GM12878 (cell line): ENCODE data around the gene ZNF334. TPM values are rescaled to one million over a fixed set of nuclear protein-coding genes. Genes with fewer than 3 reads are reported as not detected.

ENCODE experiments used
- ATAC-seq: fragments of 200-7000 bp; cut with Tn5 transposase; 3 replicates; pipeline ENCODE4 v1.9.1; 2020; ENCODE audit warnings: mild to moderate bottlenecking, moderate library complexity
- BruUV-seq: library from RNA; stranded (reverse); fragments of 400-500 nt; replicated peaks from 2 replicates; lab custom pipeline; 2021; lab: Mats Ljungman, UMichigan
- CTCF ChIA-PET: fragments of 300-600 bp; sonication (Branson Sonifier 250); formaldehyde crosslinking; extraction: SDS; loops from one replicate; lab custom pipeline; 2021; ENCODE audit warnings: inconsistent platforms; lab: Yijun Ruan, JAX
- POLR2A ChIA-PET: fragments of 350-600 bp; formaldehyde crosslinking; extraction: SDS; loops from one replicate; lab custom pipeline; 2021; ENCODE audit warnings: inconsistent platforms; lab: Charles Lee
- RAD21 ChIA-PET: fragments of 300-600 bp; sonication (Branson Sonifier 250); formaldehyde crosslinking; loops from one replicate; lab custom pipeline; 2023; ENCODE audit warnings: antibody characterized with exemption; ENCODE audit not compliant: unreplicated experiment; lab: Charles Lee
- SMC1A ChIA-PET: fragments of 300-600 bp; sonication (Branson Sonifier 250); formaldehyde crosslinking; loops from one replicate; lab custom pipeline; 2023; ENCODE audit not compliant: unreplicated experiment, uncharacterized antibody; lab: Charles Lee
- DNase-seq: peaks from one replicate; pipeline ENCODE4 v3.0.0-alpha.2; 2011; ENCODE audit warnings: low read depth, low spot score
- FAIRE-seq: peaks from 3 replicates; lab custom pipeline; 2011; peaks lifted over from hg19 to GRCh38; lab: Jason Lieb, UNC
- H2AFZ ChIP-seq: 2 replicates; pipeline ENCODE4 v1.6.0; 2011; ENCODE audit warnings: low read depth, low read length, control low read depth; ENCODE audit not compliant: control insufficient read depth
- H3K27ac ChIP-seq: 2 replicates; pipeline ENCODE4 v1.5.1; 2011; ENCODE audit warnings: control low read depth; ENCODE audit not compliant: control insufficient read depth, insufficient read depth
- H3K27me3 ChIP-seq, 2 experiments: replicated peaks in 1 of 2; 2 replicates each; pipeline versions ENCODE4 v1.6.0 to v1.6.1; 2011; ENCODE audit warnings: low read length in 1 of 2; ENCODE audit not compliant: control insufficient read depth in 2 of 2, insufficient read depth in 2 of 2
- H3K36me3 ChIP-seq, 2 experiments: 2 replicates each; pipeline ENCODE4 v1.5.1; 2011; ENCODE audit warnings: low read length in 1 of 2; ENCODE audit not compliant: control insufficient read depth in 2 of 2, insufficient read depth in 2 of 2
- H3K4me1 ChIP-seq: 2 replicates; pipeline ENCODE4 v1.6.1; 2011; ENCODE audit warnings: mild to moderate bottlenecking, low read length, moderate library complexity, mixed read lengths; ENCODE audit not compliant: control insufficient read depth, insufficient read depth
- H3K4me2 ChIP-seq: 2 replicates; pipeline ENCODE4 v1.6.0; 2011; ENCODE audit warnings: control low read depth; ENCODE audit not compliant: control insufficient read depth, insufficient read depth
- H3K4me3 ChIP-seq: fragments of 200-600 bp; sonication (generic); 2 replicates; pipeline ENCODE4 v1.5.1; 2016
- H3K79me2 ChIP-seq: 2 replicates; pipeline ENCODE4 v1.6.0; 2011; ENCODE audit warnings: low read length; ENCODE audit not compliant: control insufficient read depth, insufficient read depth
- H3K9ac ChIP-seq: 2 replicates; pipeline ENCODE4 v1.8.0; 2011; ENCODE audit warnings: low read length, control low read depth, mixed read lengths; ENCODE audit not compliant: control insufficient read depth, insufficient read depth
- H3K9me3 ChIP-seq: replicated peaks from 3 replicates; pipeline ENCODE4 v1.5.1; 2011; ENCODE audit warnings: mild to moderate bottlenecking, low read length; ENCODE audit not compliant: control insufficient read depth, insufficient read depth
- H4K20me1 ChIP-seq: 2 replicates; pipeline ENCODE4 v1.6.0; 2011; ENCODE audit not compliant: control insufficient read depth, insufficient read depth
- CBX3 ChIP-seq: fragments of 200-600 bp; sonication (generic); IDR thresholded peaks from 2 replicates; pipeline ENCODE4 v1.6.1; 2016; ENCODE audit warnings: low read depth, borderline replicate concordance
- CEBPB ChIP-seq, 2 experiments: fragments of 150-350 bp in 1 of 2; IDR thresholded peaks; 2 replicates each; pipeline ENCODE4 v1.6.1; 2012 to 2014; ENCODE audit warnings: low read depth in 2 of 2, low read length in 2 of 2, borderline replicate concordance in 1 of 2, inconsistent platforms in 1 of 2
- JUND ChIP-seq: IDR thresholded peaks from 2 replicates; pipeline ENCODE4 v1.6.1; 2012; ENCODE audit warnings: low read depth, mild to moderate bottlenecking, low read length, improper control_type of control experiment, moderate library complexity
- MAX ChIP-seq: IDR thresholded peaks from 2 replicates; pipeline ENCODE4 v1.6.1; 2012; ENCODE audit warnings: low read depth, low read length, improper control_type of control experiment
- MTA2 ChIP-seq: fragments of 450-650 bp; IDR thresholded peaks from 2 replicates; pipeline ENCODE4 v1.6.1; 2016; ENCODE audit warnings: low read depth, mild to moderate bottlenecking, moderate library complexity
- NFYB ChIP-seq: IDR thresholded peaks from 2 replicates; pipeline ENCODE4 v1.6.1; 2011; ENCODE audit warnings: low read depth, mild to moderate bottlenecking, low read length, improper control_type of control experiment, moderate library complexity; ENCODE audit not compliant: insufficient read depth
- NR2C1 ChIP-seq: fragments of 450-650 bp; IDR thresholded peaks from 2 replicates; pipeline ENCODE4 v1.6.1; 2017; ENCODE audit warnings: antibody characterized with exemption, mild to moderate bottlenecking, moderate library complexity
- NR2C2 ChIP-seq: IDR thresholded peaks from 2 replicates; pipeline ENCODE4 v1.6.1; 2011; ENCODE audit warnings: borderline replicate concordance, low read depth; ENCODE audit not compliant: control insufficient read depth, insufficient read length
- SP1 ChIP-seq: IDR thresholded peaks from one replicate; pipeline ENCODE4 v1.6.1; 2011; ENCODE audit warnings: low read depth, low read length
- SRF ChIP-seq, 2 experiments: IDR thresholded peaks; 2 replicates each; pipeline ENCODE4 v1.6.1; 2011; ENCODE audit warnings: low read depth in 2 of 2, low read length in 2 of 2, mild to moderate bottlenecking in 1 of 2, moderate library complexity in 1 of 2
- TARDBP ChIP-seq: IDR thresholded peaks from 2 replicates; pipeline ENCODE4 v1.6.1; 2016; ENCODE audit warnings: borderline replicate concordance
- TCF3 ChIP-seq: IDR thresholded peaks from 2 replicates; pipeline ENCODE4 v1.6.1; 2012; ENCODE audit warnings: low read depth, mild to moderate bottlenecking, low read length, borderline replicate concordance; ENCODE audit not compliant: insufficient read depth
- ZNF24 ChIP-seq: fragments of 450-650 bp; IDR thresholded peaks from 2 replicates; pipeline ENCODE4 v1.6.1; 2017; ENCODE audit warnings: antibody characterized with exemption, mild to moderate bottlenecking
- WGBS: methylation state at CpG from one replicate; pipeline ENCODE4 v1.1.6; 2016; ENCODE audit warnings: low lambda C conversion rate; ENCODE audit not compliant: insufficient replicate concordance, insufficient coverage; ENCODE audit errors: missing lambda C conversion rate; 5-methylcytosine and 5-hydroxymethylcytosine counted together
- in situ Hi-C: fragments of 300-500 bp; cut with MboI; formaldehyde crosslinking; loops from 9 replicates; pipeline ENCODE4 v1.14.3; 2018; ENCODE audit warnings: mixed read lengths
- intact Hi-C: fragments of 100-400 bp; cut with micrococcal nuclease; formaldehyde crosslinking; loops from one replicate; pipeline ENCODE4 v1.14.2; 2022; ENCODE audit not compliant: unreplicated experiment
- polyA plus RNA-seq, 11 experiments: library from polyadenylated mRNA; depleted of rRNA in 4 of 11; unstranded in 6 of 11; stranded (reverse) in 5 of 11; fragments of >200 nt; fragmentation: Nextera tagmentation in 4 of 11; fragmentation: Illumina TruSeq in 1 of 11; extraction: Ambion mirVana in 4 of 11; extraction: Trizol in 1 of 11; gene quantifications; 1 replicate in 1 of 11; 2 replicates in 10 of 11; pipeline versions ENCODE4 v1.2.1 to v1.2.3, GENCODE V29; 2011 to 2016; ENCODE audit warnings: inconsistent platforms in 2 of 11, missing spikeins in 2 of 11, low read depth in 1 of 11
- total RNA-seq, 4 experiments: library from RNA; depleted of rRNA in 3 of 4; stranded (reverse); fragments of >200 nt in 3 of 4; fragmentation: Illumina TruSeq in 1 of 4; extraction: Trizol in 1 of 4; gene quantifications; 2 replicates each; pipeline versions ENCODE4 v1.2.1 to v1.2.3, GENCODE V29; 2013 to 2021
- TF ChIP-seq, protein P1 (sequence below): IDR thresholded peaks from 2 replicates; pipeline ENCODE4 v1.6.1; 2011; ENCODE audit warnings: low read depth, mild to moderate bottlenecking, low read length, moderate library complexity, borderline replicate concordance; ENCODE audit errors: extremely low read depth

Gene ZNF334
- total and polyA plus RNA-seq, 10 of the 15 experiments (the other 5 are each of a cell fraction or from before 2014, with no cell fraction given), result 0.08 to 2.0 (median 1.2) TPM

GRCh38 chr20:46548688-46549087 lies 35.3 kb upstream of the ZNF334 start:
- Histone ChIP-seq H3K27me3 (no peaks in the 10 kb centered on the region), H3K79me2 (no peaks in the 10 kb centered on the region), H4K20me1 (no peaks in the 10 kb centered on the region), H2AFZ (no peak overlapping the region), H3K9ac (no peak overlapping the region), H3K36me3 (no peaks in the 10 kb centered on the region), H3K27ac (no peak overlapping the region), H3K4me3 (no peak overlapping the region), H3K4me2 (no peak overlapping the region), H3K9me3 (no peaks in the 10 kb centered on the region; the same call in 2 of the 3 replicates), H3K4me1 (peaks cover 64% of the 10 kb centered on the region)
- in situ Hi-C loops, result no loop called here
- ChIA-PET RAD21 (no interaction called here), SMC1A (interaction anchor here (2.3 kb wide), 1 partner anchor 26 kb away, joined by 10 read pairs; no protein-coding TSS in a partner anchor), CTCF (interaction anchor here (0.7 to 1.9 kb wide), 2 partner anchors 19 to 141 kb away, joined by 4 to 7 read pairs; partner anchors contain the start of gene TP53RK), POLR2A (no interaction called here)
- intact Hi-C loops, result no loop called here
- WGBS, result 89% methylated on average over 5 of the region's 5 CpGs
- no peak for TF ChIP-seq NR2C2
- no peak for TF ChIP-seq TARDBP
- TF ChIP-seq CBX3, result no peak
- TF ChIP-seq ZNF24, result no peak
- no peak for TF ChIP-seq MAX
- no peak for TF ChIP-seq MTA2
- TF ChIP-seq TCF3, result no peak
- no peak for TF ChIP-seq NR2C1
- TF ChIP-seq SP1, result no peak
- TF ChIP-seq CEBPB (IDR thresholded peaks at IDR 0.05; ENCODE audit: borderline replicate concordance in 1 of 2, low read depth in 2 of 2, low read length in 2 of 2), result no peak
- TF ChIP-seq SRF (IDR thresholded peaks at IDR 0.05; ENCODE audit: low read depth in 2 of 2, low read length in 2 of 2), result no peak
- TF ChIP-seq JUND, result no peak
- no peak for TF ChIP-seq NFYB
- TF ChIP-seq, protein P1, sequence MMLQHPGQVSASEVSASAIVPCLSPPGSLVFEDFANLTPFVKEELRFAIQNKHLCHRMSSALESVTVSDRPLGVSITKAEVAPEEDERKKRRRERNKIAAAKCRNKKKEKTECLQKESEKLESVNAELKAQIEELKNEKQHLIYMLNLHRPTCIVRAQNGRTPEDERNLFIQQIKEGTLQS, result no peak
- no peak for FAIRE-seq
- no peak for DNase-seq
- ATAC-seq, result no peak
- no TSS peak for BruUV-seq
